Pancreas (tissue), 10 donors: Measurements from ENCODE around the gene VAV2. TPM values are rescaled to one million over a fixed set of nuclear protein-coding genes. Genes with fewer than 3 reads are reported as not detected.

Experiments
- ATAC-seq, 4 donors: fragments of 200-7000 bp; cut with Tn5 transposase; one replicate each; pipeline versions ENCODE4 v1.8.0 to v1.9.1; 2020; ENCODE audit warnings: mild to moderate bottlenecking in 4 of 4, moderate library complexity in 4 of 4
- DNase-seq, 6 donors: peaks; one replicate each; pipeline ENCODE4 v3.0.0-alpha.2; 2020
- FAIRE-seq: peaks from 2 replicates; lab custom pipeline; 2012; peaks lifted over from hg19 to GRCh38; lab: Jason Lieb, UNC
- H3K27ac ChIP-seq, 4 donors: fragments of 200-600 bp; sonication (generic); 1 replicate in 3 of 4; 2 replicates in 1 of 4; pipeline versions ENCODE4 v1.5.0 to v1.8.0; 2020
- H3K27me3 ChIP-seq, 4 donors: fragments of 200-600 bp; one replicate each; pipeline ENCODE4 v1.8.0; 2021
- H3K36me3 ChIP-seq, 3 donors: fragments of 200-600 bp; sonication (generic) in 1 of 3; one replicate each; pipeline versions ENCODE4 v1.5.0 to v1.8.0; 2020 to 2021
- H3K4me1 ChIP-seq, 3 donors: fragments of 200-600 bp; one replicate each; pipeline ENCODE4 v1.8.0; 2021
- H3K4me3 ChIP-seq, 4 donors: fragments of 200-600 bp; sonication (generic) in 2 of 4; one replicate each; pipeline versions ENCODE4 v1.5.0 to v1.8.0; 2020 to 2021
- H3K9me3 ChIP-seq, 4 donors: fragments of 200-600 bp; one replicate each; pipeline ENCODE4 v1.8.0; 2021
- CTCF ChIP-seq, 4 donors: fragments of 200-600 bp; sonication (generic) in 3 of 4; IDR thresholded peaks; one replicate each; pipeline versions ENCODE4 v1.5.0 to v1.8.0; 2021; ENCODE audit warnings: antibody characterized with exemption in 4 of 4
- WGBS, 2 donors: extraction: QIAGEN DNeasy Blood & Tissue Kit; methylation state at CpG; one replicate each; pipeline ENCODE4 v1.1.7; 2013; 5-methylcytosine and 5-hydroxymethylcytosine counted together
- intact Hi-C, 3 donors: fragments of 100-400 bp; cut with DNase I; formaldehyde crosslinking; loops; one replicate each; pipeline versions ENCODE4 v1.11.1 to v1.14.2; 2022
- polyA plus RNA-seq, 2 donors: library from polyadenylated mRNA; stranded (reverse); fragments of 200-250 nt; gene quantifications; one replicate each; pipeline ENCODE4 v1.2.3, GENCODE V29; 2013
- total RNA-seq, 6 donors: library from RNA; stranded (reverse); fragmentation: NEBNext Ultra II Directional in 4 of 6; extraction: Animal tissue kit (Norgen Biotek cat#: 25700) in 4 of 6; gene quantifications; one replicate each; pipeline versions ENCODE4 v1.2.1 to v1.2.4, GENCODE V29; 2021 to 2023
- donor health status: healthy with polysubstance abuse.
- donor health status: DM: no; HTN: no; CAD: no; lungs with moderate emphysema.
- donor health status: DM: no; HTN: no; CAD: no.
- donor health status: control.
- donor health status: control.
- donor health status: Bipolar disorder and iron deficiency.
- donor health status: DM: yes; HTN: yes; CAD: no.
- donor health status: DM: no; HTN: no; CAD: no.
- donor health status: DM: no; HTN: no; CAD: no.
- donor health status: DM: yes; HTN: yes; CAD: no.

Gene VAV2
- total and polyA plus RNA-seq, 8 donors, result 20.5 to 41.0 (median 33.6) TPM

DNA sequence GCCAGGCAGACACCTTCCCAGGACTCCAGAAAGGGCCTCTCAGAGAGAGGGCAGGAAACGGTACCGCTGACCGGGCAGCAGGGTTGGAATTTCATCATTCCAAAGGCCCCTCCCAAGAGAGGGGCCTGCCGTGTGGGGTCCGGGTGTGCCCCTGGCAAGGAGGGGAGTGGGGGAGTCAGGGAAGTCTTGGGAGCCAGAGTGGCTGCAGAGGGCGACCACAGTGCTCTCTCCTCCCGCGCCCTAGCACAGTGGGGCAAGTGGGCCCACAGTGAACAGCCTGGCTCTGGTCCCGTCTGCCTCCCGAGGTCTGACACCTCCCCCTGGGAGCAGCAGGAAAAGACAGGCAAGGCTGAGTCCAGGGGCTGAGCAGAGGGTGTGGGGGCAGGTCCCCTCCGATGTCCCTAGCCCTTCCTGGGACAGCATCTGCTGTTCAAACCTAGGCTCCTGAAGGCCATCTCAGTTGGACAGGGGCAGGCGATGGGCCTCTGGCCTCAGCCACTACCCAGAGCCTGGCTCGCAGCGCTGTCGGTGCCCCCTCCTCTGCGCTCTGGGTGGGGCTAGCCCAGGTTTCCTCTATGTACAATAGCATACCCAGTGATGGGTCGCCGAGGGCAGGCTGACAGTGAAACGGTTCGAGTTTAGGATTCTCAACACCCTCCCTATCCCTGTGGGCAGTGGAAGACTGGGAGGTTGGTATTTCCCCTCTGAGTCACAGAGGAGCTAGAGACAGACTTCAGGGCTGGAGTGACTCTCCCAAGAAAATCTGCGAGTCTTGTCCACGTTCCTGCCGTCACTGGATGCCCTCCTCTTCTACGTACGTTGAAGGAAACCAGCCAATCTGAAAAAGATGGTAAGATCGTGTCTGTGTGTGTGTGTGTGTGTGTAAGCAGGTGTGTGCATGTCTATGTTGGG, 228.6 kb downstream of the VAV2 start:
- ATAC-seq (no peak), DNase-seq (peak in 4 of 6 donors; percentile 13 to 61 (median 18)), FAIRE-seq (no peak)
- WGBS, 2 donors, result 92 to 93% methylated on average over 25 to 26 of the region's 26 CpGs
- H3K27ac ChIP-seq, result no peak overlapping the region
- peaks cover 3 to 19% (median 14%) of the 10 kb centered on the region in 3 donors for H3K36me3 ChIP-seq
- no peak for TF ChIP-seq CTCF (IDR thresholded peaks at IDR 0.05)
- no peak overlapping the region for H3K4me3 ChIP-seq
- intact Hi-C loops, result no loop called here
- H3K27me3 ChIP-seq, result no peaks in the 10 kb centered on the region
- no peaks in the 10 kb centered on the region for H3K9me3 ChIP-seq
- no peaks in the 10 kb centered on the region for H3K4me1 ChIP-seq

DNA sequence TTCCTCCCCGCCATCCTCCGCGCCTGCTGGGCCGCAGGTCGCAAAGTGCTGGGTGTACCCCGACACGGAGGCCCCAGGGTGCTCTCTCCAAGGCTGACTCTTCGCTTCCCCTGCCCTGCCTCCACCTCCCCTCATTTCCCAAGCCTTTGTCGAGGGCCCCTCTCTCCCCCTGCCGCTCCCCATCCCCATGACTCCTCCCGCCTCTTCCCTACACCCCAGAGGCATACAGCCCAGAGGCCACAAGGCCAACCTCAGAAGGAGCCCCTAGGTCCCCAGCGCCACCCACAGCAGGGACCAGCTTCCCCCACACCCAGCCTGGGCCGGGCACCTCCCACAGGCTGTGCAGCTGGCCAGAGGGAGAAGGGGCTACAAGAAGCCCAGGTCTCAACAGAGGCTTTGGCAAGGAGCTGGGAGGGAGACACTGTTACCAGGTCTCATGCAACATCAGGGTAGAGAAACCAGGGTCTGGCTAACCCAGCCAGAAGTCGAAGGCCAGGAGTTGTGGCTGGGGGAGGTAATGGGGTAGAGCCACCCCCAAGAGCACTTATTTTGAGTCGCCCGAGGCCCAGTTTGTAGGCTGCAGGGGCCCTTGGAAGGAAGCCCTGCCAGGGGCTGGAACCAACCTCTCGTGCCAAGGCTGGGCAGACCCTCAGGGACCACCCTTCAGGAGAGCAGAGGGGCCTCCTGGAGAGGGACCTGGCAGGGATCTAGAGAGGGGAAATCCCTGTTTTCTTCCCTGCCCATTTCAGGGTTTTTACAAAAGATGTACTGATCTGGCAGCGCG, 229.4 kb downstream of the VAV2 start:
- Histone ChIP-seq H3K9me3 (no peaks in the 10 kb centered on the region), H3K27ac (no peak overlapping the region), H3K4me3 (no peak overlapping the region), H3K27me3 (no peaks in the 10 kb centered on the region), H3K36me3 (peaks cover 3 to 12% (median 5%) of the 10 kb centered on the region in 3 donors), H3K4me1 (no peaks in the 10 kb centered on the region)
- no peak for TF ChIP-seq CTCF (IDR thresholded peaks at IDR 0.05)
- ATAC-seq (no peak), DNase-seq (peak in 3 of 6 donors; percentile 10 to 69 (median 24)), FAIRE-seq (no peak)
- intact Hi-C loops, result no loop called here
- WGBS, 2 donors, result 94 to 95% methylated on average over 19 of the region's 19 CpGs

- H3K27ac ChIP-seq, result no peak overlapping the region
- H3K4me1 ChIP-seq, result no peaks in the 10 kb centered on the region
- ATAC-seq (no peak), FAIRE-seq (no peak), DNase-seq (peak in 3 of 6 donors; percentile 6 to 22 (median 11))
- WGBS, 2 donors, result 87 to 97% methylated on average over 11 of the region's 11 CpGs
- H3K4me3 ChIP-seq, result no peak overlapping the region
- TF ChIP-seq CTCF (IDR thresholded peaks at IDR 0.05), result no peak
- intact Hi-C loops, result no loop called here
- peaks cover 0 to 6% (median 0%) of the 10 kb centered on the region in 3 donors for H3K36me3 ChIP-seq
- no peaks in the 10 kb centered on the region for H3K9me3 ChIP-seq
- H3K27me3 ChIP-seq, result no peaks in the 10 kb centered on the region
These were observed 230.4 kb downstream of the VAV2 start for GRCh38 chr9:133761641-133762248.

DNA sequence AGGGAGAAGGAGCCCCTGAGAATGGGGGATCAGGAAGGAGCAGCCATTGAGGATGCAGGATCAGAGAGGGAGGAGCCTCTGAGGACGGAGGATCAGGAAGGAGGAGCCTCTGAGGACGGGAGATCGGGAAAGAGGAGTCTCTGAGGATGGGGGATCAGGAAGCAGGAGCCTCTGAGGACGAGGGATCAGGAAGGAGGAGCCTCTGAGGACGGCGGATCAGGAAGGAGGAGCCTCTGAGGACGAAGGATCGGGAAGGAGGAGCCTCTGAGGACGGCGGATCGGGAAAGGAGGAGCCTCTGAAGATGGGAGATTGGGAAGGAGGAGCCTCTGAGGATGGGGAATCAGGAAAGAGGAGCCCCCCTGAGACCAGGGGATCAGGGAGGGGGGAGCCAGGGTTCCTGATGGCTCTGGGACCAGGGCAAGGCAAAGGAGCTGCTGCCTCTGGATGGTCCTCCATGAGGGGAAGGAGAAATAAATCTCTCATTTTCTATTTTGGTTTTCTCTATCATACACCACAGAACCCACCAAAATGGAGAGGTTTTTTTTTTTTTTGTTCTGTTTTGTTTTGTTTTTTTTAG, 231.3 kb downstream of the VAV2 start:
- H3K9me3 ChIP-seq, result no peaks in the 10 kb centered on the region
- H3K4me1 ChIP-seq, result no peaks in the 10 kb centered on the region
- ATAC-seq (no peak), DNase-seq (peak in 2 of 6 donors; percentile 5 to 8), FAIRE-seq (no peak)
- no peak for TF ChIP-seq CTCF (IDR thresholded peaks at IDR 0.05)
- WGBS, 2 donors, result 93% methylated on average over 11 of the region's 11 CpGs; no CpG with 5 or more reads in 1 of the 2 donors
- no peak overlapping the region for H3K4me3 ChIP-seq
- H3K27ac ChIP-seq, result no peak overlapping the region
- intact Hi-C loops, result no loop called here
- peaks cover 0 to 6% (median 0%) of the 10 kb centered on the region in 3 donors for H3K36me3 ChIP-seq
- no peaks in the 10 kb centered on the region for H3K27me3 ChIP-seq
